GM21723 (cell line): ENCODE data around the gene IFI16.

Experiments
- ATAC-seq: cut with Tn5 transposase; IDR thresholded peaks from one replicate; pipeline ENCODE4 v1.9.1; 2021; ENCODE audit warnings: mild to moderate bottlenecking, moderate library complexity; ENCODE audit not compliant: unreplicated experiment

Gene IFI16

DNA sequence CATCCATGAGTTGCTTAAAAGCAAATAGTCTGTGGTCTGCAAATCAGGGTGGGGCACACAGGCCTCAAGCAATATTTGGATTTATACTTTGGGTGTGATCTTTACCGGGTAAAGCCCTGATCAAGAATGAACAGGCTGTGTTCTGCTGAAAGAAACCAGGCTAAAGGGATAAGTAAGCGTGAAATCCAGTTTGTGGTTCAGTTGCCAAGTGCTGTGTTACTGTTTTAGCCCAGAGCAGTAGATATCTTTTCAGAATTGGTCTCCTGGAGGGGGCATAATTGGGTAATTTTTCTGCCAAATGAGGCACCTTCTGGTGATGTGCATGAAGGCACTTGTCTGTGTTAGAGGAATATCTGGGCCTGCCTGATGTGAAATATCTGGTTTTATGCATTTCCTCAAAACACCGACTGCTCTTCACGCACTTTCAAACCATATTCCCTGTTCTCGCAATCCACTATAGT, 45.5 kb downstream of the IFI16 start:
- ATAC-seq, result no peak

DNA sequence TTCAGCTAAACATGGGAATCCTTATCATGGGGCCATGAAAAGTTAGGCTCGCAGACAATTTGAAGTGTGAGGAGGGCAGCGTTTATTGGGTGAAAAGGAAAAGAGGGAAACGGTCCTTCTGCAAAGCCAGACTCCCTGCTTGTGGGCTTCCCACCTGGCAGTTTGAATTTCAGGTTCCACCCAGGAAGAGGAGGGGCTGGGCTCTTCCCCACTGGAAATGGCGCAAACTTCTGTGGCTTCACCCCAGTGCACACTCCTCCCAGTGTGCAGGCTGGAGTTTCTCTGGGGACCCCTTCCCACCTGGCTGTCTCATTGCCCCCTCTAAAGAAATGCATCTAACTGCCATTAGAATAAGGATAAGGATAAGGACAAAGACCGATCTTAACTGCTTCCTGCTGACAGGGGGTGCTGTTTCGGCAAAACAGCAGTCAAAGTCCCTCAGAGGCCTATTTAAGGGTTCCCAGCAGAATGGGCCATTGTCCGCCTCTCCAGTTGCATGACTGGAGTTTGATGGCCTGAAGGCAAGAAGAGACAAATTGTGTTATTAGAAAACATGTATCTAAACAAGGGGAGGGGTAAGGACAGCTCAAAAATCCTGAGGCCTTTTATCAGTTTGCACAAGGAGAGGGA, 46.5 kb downstream of the IFI16 start:
- ATAC-seq, result no peak

DNA sequence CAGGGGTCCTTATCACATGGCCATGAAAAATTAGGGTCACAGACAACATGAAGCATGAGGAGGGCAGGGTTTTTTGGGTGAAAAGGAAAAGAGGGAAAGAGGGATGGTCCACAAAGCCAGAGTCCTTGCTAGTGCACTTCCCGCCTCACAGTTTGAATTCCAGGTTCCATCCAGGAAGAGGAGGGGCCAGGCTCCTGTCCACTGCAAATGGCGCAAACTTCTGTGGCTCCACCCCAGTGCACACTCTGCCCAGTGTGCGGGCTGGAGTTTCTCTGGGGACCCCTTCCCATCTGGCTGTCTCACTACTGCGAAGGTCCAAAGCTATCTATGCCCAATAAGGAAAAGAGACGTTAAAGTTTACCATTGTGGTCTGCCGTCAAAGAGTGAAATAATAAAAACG, 49.0 kb downstream of the IFI16 start:
- no peak for ATAC-seq

DNA sequence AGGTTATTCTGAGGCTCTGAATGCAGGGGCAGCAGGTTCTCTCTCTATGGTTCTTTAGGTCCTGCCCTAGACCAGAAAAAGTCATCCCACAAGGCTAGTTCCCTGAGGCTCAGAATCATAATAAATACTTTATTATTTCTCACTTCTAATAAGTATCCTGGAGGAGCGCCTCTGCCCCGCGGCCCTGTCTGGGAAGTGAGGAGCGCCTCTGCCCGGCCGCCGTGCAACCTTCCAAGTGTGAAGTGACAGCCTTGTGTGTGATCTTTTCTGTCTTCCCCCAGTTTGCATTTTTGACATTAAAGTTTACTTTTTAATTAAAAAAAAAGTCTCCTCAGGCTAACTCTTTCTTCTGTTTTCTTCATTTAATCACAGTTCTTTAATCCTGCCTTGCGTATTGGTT, 55.4 kb downstream of the IFI16 start:
- no peak for ATAC-seq

DNA sequence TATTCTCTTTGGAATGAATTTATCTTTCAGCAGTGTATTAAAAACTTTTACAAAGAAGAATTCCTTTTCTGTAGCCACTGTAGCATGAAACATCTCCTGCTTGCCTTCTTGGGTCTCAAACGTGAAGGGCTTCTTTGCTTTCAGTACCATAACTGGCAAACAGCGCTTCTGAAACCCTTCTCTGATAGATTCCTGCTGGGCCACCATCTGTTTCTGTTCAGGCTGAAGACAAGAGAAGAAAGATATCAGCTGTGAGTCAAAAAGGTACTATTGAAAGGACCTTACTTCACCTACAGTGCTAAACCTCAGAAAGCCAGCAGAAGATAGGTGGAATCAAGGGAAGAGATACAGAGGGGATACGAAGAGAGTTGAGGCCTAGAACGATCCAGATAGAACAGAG, 56.4 kb downstream of the IFI16 start:
- no peak for ATAC-seq

DNA sequence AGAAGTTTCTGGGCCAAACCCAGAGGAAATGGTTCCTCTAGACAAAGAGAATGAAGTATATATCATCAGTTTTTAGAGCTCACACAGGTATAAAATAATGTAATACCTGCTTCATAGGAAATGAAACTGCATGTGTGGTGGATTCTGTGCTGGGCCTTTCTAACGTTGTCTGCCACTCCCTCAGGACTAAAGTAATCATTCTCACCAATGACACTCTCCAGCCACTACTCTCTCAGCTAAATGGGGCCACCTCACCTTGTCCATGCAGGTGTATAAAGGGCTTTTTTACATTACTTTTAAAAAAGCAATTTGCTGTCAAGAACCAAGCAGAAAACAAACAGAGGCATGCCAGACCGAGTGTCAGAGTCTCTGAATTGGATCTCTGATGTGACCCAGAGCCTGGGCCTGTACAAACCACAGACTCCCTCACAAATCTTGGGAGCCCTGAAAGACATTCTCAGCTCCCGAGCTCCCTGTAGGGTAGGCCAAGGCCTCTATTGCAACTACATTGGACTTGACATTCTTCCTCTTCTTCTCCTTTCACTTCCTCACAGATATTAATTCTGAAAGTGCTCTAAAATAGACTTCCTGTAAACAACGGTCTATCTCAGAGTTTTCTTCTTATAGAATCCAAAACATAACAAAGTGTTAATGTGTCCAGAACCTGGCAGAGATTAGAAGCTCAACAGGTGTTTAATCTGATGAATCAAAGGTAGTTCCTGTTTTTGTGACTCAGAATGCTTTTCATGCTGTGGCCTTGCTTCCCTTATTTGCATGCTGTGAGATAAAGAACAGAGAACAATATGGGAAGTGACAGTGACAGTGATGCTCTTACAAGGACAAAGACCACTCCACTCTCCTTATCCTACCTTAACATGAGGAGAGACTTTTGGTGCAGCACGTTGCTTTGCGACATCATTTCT, 58.3 kb downstream of the IFI16 start:
- ATAC-seq, result peak; percentile 81

DNA sequence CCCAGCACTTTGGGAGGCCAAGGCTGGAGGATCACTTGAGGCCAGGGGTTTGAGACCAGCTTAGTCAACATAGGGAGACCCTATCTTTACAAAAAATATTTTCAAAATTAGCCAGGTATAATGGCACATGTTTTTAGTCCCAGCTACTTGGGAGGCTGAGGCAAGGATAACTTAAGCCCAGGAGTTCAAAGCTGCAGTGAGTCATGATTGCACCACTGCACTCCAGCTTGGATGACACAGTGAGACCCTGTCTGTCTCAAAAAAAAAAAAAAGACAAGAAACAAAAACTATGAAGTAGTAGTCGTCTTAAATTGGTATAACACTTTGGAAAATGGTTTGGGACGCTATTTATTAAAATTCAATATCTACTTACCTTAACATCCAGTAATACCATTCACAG, 59.2 kb downstream of the IFI16 start:
- no peak for ATAC-seq

DNA sequence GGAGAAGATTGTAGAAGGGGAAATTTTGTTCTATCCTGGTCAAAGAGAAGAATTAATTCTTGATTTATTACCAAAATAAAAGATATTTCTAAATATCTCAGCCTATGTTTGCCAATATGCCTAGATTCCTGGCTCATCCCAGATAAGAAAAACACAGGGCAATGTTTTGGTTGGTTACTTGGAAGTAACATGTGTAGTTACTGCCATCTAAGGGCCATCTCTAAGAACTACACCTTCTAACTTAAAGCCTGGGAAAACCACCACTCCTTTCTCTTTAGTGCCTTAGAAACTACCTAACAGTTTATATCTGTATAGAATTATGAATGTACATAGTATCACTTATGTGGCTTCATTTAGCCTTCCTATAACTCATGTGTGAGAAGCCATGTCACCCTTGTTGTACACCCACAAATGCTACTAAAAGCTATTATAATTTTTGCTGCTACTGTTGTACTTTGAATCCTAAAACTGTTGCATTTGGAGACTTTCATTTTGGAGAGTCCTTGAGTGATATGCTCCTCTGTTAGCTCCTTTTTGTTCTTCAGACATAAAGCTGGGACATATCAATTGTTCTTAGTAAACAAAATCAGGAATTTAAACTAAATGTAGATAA, 62.4 kb downstream of the IFI16 start:
- ATAC-seq, result no peak

DNA sequence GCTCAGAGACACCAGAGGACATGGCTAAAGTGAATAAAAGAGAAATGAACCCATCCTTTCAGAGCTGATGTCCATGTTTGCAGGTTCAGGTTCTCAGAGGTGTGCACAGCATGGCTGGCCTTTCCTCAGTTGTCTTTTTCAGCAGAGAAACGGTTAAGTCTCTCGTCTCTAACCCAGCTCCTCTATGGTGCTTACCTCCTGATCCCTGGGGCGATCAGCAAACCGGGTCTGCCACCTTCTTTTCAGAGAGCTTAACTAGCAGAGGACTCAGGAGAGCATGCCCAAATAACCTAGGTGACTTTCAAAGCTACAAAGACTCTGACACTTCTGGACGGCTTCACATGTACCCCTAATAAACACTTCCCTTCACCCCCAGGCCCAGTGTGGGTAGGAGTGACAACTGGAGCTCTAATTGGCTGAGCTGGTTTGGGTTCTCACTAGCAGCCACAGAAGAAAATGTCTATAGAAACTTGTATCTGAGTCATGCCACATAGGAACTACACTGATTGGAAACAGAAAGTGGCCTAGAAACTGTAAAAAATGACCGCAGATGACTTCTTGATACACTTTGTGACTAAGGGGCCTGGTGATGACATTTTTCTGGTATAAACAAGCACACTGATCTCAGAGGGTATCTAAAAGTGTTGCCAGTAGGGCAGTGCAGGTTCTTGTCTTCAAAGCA, 66.9 kb downstream of the IFI16 start, which contains the start of gene AIM2:
TSS of gene AIM2 (minus strand) at position 329 of the 682 bp plus-strand sequence. CDS start 3,267 bp downstream, outside the sequence.
- ATAC-seq, result peak; percentile 85

DNA sequence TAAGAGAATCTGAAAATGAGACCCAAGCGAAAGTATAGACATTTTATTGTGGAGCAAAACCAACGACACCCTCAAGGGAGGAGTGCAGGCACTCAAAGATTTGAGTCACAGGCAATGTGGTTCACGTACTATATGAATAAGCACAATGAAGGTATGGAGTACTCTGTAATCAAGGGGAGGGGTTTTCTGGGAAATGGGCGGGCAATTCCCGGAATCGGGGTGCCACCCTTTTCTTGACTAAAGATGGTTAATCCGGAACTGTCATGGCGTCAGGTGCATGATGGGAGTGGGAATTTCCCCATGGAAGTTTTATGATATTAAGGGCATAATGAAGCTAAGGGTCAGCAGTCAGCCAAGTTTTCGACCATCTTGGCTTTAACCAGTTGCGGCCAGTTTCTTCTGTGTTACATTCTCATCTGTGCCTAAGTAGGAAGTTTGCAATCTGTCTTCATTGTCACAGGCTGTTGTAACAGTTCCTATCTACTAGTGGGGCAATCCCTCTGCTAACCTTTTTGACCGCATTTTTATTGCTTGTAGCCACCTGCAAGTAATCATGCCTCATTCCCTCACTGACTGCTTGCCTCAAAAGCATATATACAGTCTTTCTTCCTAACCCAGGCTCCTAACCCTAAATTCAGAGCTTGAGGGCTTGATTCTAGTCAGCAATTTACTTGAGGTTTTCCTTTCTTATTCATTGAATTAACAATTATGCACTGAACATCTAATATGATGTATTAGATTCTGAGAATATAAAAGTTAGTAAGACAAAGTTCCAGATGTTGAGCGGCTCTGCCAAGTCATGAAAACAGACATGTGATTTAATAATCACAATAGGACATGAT, 67.6 kb downstream of the IFI16 start:
- ATAC-seq, result peak; percentile 81

DNA sequence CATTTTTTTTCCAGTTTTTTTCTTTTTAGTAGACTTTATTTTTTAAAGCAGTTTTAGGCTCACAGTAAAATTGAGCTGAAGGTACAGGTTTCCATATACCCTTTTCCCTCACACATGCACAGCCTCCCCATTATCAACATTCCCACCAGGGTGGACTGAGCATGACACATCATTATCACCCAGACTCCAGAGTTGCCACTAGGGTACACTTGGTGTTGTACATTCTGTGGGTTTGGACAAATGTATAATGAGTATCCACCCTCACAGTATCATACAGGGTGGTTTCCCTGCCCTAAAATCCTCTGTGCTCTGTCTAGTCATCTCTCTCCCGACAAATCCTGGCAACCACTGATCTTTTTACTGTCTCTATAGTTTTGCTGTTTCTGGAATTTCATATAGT, 69.8 kb downstream of the IFI16 start:
- ATAC-seq, result no peak

DNA sequence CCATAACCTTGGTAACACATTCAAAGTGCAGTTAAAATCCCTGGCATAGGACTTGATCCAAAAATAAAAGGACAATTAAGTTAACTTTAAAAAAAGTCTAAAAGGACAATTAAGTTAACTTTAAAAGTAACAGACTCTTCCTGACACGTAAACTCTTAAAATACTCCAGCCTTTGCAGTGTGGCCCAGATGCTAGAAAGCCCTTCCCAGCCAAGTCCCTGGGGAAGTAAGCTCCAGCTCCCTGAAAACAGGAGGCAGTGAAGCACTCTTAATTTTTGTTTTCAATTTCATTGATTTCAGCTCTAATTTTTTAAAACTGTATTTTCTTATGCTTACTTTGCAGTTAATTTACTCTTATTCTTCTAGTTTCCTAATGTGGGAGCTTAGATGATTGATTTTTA, 71.9 kb downstream of the IFI16 start:
- no peak for ATAC-seq

DNA sequence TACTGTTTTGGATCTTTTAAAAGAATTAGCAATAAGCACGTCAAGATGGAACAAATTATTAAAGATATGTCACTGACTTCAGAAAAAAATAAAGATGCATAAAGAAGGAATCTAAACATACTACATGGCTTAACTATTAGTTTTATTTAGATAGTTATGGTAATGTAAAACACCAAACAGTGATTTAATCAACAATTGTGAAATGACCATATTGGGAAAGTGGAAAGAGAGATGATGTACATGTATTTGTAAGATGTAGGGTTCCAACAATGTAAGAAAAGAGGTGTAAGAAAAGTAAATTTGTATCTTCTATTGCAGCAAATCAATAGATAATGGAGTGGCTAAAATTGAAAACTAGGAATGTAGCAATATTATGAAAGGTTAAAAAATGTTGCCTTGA, 73.3 kb downstream of the IFI16 start:
- ATAC-seq, result no peak

DNA sequence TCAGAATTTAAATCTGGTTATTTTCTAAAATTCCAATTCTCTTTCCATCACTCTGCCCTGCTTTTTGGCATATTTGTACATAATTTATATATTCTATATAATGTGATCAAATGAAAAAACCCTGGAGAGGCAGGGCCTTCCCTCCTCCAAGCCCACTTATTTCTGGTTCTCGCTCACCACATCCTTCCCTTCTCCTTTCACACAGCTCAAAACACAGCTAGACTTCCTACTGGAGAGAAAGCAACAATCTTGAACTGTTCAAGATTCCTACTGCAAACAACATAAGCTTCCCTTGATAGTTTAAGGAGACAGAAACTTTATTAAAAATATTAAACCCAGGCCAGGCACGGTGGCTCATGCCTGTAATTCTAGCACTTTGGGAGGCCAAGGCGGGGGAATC, 74.4 kb downstream of the IFI16 start:
- ATAC-seq, result no peak

DNA sequence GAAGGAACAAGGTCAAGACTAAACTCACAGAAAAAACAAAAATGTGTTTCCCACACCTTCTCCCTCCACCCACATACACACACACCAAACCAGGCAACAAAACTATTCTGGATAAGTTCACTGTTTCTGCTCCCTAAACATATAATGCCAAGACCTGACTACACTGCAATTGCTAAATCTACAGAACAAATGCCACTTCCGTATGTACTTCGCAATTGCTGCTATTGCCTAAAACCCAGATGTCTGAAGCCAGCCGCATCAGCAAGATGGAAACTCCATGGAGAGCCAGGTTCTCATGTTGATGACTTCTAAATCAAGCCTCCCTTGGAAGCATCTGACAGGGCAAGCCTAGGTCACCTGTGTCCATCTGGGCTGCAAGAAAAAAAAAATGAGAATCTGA, 75.2 kb downstream of the IFI16 start:
- ATAC-seq, result no peak

DNA sequence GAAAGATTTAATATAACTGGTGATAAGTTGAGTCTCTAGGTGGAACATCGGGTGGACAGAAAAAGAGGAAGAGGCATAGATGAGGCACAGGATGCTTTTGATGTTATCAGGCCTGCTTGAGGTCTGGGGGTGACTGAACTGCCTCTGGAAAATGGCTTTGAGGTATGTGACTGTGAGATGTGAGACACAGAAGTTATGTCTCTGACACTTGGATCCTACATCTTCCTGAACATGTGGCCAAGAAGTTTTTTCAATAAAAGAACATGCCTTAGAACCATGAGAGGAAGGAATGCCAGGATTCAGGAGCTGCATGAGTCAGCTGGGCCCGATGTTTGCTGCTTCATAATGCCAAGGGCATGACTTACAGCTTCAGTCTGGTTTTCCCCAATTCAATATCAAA, 78.3 kb downstream of the IFI16 start:
- no peak for ATAC-seq

DNA sequence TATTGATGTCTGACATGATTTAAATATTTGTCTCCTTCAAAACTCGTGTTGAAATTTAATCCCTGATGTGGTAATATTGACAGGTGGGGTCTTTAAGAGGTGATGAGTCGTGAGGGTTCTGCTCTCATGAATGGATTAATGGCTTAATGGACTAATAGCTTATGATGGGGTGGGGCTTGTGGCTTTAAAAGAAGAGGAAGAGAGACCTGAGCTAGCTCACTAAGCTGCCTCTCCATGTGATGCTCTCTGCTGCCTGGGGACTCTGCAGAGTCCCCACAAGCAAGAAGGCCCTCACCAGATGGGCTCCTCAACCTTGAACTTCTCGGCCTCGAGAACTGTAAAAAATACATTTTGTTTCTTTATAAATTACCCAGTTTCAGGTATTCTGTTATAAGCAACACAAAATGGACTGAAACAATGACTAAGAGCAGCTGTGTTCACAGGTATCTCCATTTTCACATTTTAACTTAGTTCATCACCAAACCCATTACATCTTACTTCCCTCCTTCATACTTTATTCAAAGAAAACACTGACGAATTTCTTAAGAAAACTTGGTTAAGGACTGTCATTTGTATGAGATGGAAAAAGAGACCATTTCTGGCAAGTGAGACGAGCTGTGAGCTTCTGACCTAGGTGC, 79.0 kb downstream of the IFI16 start:
- ATAC-seq, result no peak

DNA sequence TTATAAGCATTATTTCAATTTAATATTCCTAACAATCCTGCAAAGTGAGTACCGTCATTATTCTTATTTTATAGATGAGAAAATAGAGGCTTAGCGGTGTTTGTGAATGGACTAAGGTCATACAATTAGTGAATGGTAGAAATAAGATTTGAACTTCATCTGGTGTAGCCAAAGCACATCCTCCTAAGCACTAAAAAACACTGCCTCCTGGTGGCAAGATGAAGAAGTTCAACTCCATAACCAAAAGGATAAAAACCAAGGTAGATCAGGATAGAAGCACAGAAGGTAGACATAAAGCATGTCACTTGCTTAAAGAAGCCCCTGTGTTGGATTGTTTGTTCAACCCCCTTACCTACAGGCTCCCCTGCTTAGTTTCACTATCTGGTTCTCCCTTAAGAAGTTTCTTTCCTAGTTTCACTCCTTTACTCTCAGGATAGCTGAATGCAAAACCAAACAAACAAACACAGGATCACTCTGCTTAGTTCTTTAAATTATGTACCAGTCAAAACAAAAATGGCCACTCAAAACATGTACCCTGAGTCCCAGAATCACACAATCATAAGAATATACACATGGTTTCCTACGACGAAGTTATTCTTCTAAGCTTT, 79.6 kb downstream of the IFI16 start:
- ATAC-seq, result peak; percentile 68
